SK-N-MC (cell line): ENCODE measurements around the gene C2orf69.

Source experiments
- EZH2 ChIP-seq: fragments of 200-600 bp; sonication (generic); IDR thresholded peaks from one replicate; pipeline ENCODE4 v1.6.1; 2017; ENCODE audit warnings: antibody characterized with exemption
- POLR2AphosphoS5 ChIP-seq: IDR thresholded peaks from 2 replicates; pipeline ENCODE4 v1.6.1; 2012; ENCODE audit warnings: mild to moderate bottlenecking, low read depth, low read length, borderline replicate concordance

GRCh38 chr2:199975273-199975895 is 64.3 kb downstream of the C2orf69 start:
- no peak for TF ChIP-seq POLR2AphosphoS5
- no peak for TF ChIP-seq EZH2
